Measurements from ENCODE around the gene EXD3. TPM values are rescaled to one million over a fixed set of nuclear protein-coding genes. Genes with fewer than 3 reads are reported as not detected.

Gene EXD3
- total RNA-seq, 3 donors from 2014 or later: 7.7 to 28.7 (median 20.6) TPM

- TF ChIP-seq POLR2A (IDR thresholded peaks at IDR 0.05) (no peak), POLR2AphosphoS5 (IDR thresholded peaks at IDR 0.05) (no peak), CTCF (IDR thresholded peaks at IDR 0.05) (no peak)
- no peak for DNase-seq (ENCODE audit: low spot score in 2 of 2)
- peaks cover 0 to 4% of the 10 kb centered on the region in 2 donors for H3K4me1 ChIP-seq
- intact Hi-C loops (cut with DNase I; ENCODE audit: low total_unique reads): no loop called here
- no peaks in the 10 kb centered on the region for H3K27me3 ChIP-seq
- H3K4me3 ChIP-seq: no peak overlapping the region
- no peak overlapping the region for H3K27ac ChIP-seq
- H3K9me3 ChIP-seq: no peaks in the 10 kb centered on the region
- H3K36me3 ChIP-seq: no peaks in the 10 kb centered on the region
Measured at GRCh38 chr9:137428841-137429545, 6.0 kb upstream of the EXD3 start.

- H3K27me3 ChIP-seq: no peaks in the 10 kb centered on the region
- no peak overlapping the region for H3K4me3 ChIP-seq
- intact Hi-C loops (cut with DNase I; ENCODE audit: low total_unique reads): no loop called here
- H3K9me3 ChIP-seq: no peaks in the 10 kb centered on the region
- no peak overlapping the region for H3K27ac ChIP-seq
- peaks cover 0 to 4% of the 10 kb centered on the region in 2 donors for H3K4me1 ChIP-seq
- DNase-seq (ENCODE audit: low spot score in 2 of 2): no peak
- no peak for TF ChIP-seq CTCF (IDR thresholded peaks at IDR 0.05)
- no peak for TF ChIP-seq POLR2A (IDR thresholded peaks at IDR 0.05)
- no peak for TF ChIP-seq POLR2AphosphoS5 (IDR thresholded peaks at IDR 0.05)
- no peaks in the 10 kb centered on the region for H3K36me3 ChIP-seq
Measured at GRCh38 chr9:137428311-137428630, 5.3 kb upstream of the EXD3 start.

GRCh38 chr9:137427454-137428310, 4.7 kb upstream of the EXD3 start:
- no peak for DNase-seq (ENCODE audit: low spot score in 2 of 2)
- peaks cover 0 to 4% of the 10 kb centered on the region in 2 donors for H3K4me1 ChIP-seq
- H3K36me3 ChIP-seq: no peaks in the 10 kb centered on the region
- H3K27ac ChIP-seq: no peak overlapping the region
- intact Hi-C loops (cut with DNase I; ENCODE audit: low total_unique reads): no loop called here
- no peaks in the 10 kb centered on the region for H3K27me3 ChIP-seq
- TF ChIP-seq POLR2AphosphoS5 (IDR thresholded peaks at IDR 0.05): no peak
- no peak for TF ChIP-seq CTCF (IDR thresholded peaks at IDR 0.05)
- TF ChIP-seq POLR2A (IDR thresholded peaks at IDR 0.05): no peak
- no peak overlapping the region for H3K4me3 ChIP-seq
- no peaks in the 10 kb centered on the region for H3K9me3 ChIP-seq

- peak in 1 of 2 donors; percentile 68 for DNase-seq (ENCODE audit: low spot score in 2 of 2)
- no peaks in the 10 kb centered on the region for H3K27me3 ChIP-seq
- H3K27ac ChIP-seq: peak overlapping the region; percentile 60 to 68
- TF ChIP-seq CTCF (IDR thresholded peaks at IDR 0.05): no peak
- no peak for TF ChIP-seq POLR2A (IDR thresholded peaks at IDR 0.05)
- no peak for TF ChIP-seq POLR2AphosphoS5 (IDR thresholded peaks at IDR 0.05)
- intact Hi-C loops (cut with DNase I; ENCODE audit: low total_unique reads): no loop called here
- H3K4me3 ChIP-seq: no peak overlapping the region
- no peaks in the 10 kb centered on the region for H3K9me3 ChIP-seq
- H3K4me1 ChIP-seq: peaks cover 0 to 4% of the 10 kb centered on the region in 2 donors
- no peaks in the 10 kb centered on the region for H3K36me3 ChIP-seq
Measured at GRCh38 chr9:137426018-137426681, 3.2 kb upstream of the EXD3 start.

Data from breast epithelium (tissue), 4 donors.